SK-N-SH treated with all-trans-retinoic acid at 6 μM for 48 hours (cell line): ENCODE data around the gene NHS.

Experiments used
- CSDC2 ChIP-seq: fragments of 250-450 bp; sonication (Bioruptor Pico); IDR thresholded peaks from 2 replicates; pipeline ENCODE4 v1.5.0; 2020; ENCODE audit warnings: mild to moderate bottlenecking, moderate library complexity
- GLIS3 ChIP-seq: fragments of 250-450 bp; sonication (Bioruptor Pico); IDR thresholded peaks from 2 replicates; pipeline ENCODE4 v1.5.0; 2020; ENCODE audit warnings: mild to moderate bottlenecking, moderate library complexity
- RARB ChIP-seq: fragments of 250-450 bp; sonication (Bioruptor Pico); IDR thresholded peaks from 2 replicates; pipeline ENCODE4 v1.8.0; 2021; ENCODE audit warnings: mild to moderate bottlenecking, moderate library complexity
- ZFP30 ChIP-seq: fragments of 450-650 bp; formaldehyde crosslinking; IDR thresholded peaks from 2 replicates; pipeline ENCODE4 v1.5.0; 2022; ENCODE audit warnings: mild to moderate bottlenecking, moderate library complexity
- TF ChIP-seq, protein P1 (sequence below): fragments of 250-450 bp; sonication (Bioruptor Pico); IDR thresholded peaks from 2 replicates; pipeline ENCODE4 v1.5.0; 2020; ENCODE audit warnings: mild to moderate bottlenecking, moderate library complexity
- TF ChIP-seq, protein P2 (sequence below): fragments of 250-450 bp; sonication (Bioruptor Pico); IDR thresholded peaks from 2 replicates; pipeline ENCODE4 v1.8.0; 2020; ENCODE audit warnings: mild to moderate bottlenecking, moderate library complexity, borderline replicate concordance

DNA sequence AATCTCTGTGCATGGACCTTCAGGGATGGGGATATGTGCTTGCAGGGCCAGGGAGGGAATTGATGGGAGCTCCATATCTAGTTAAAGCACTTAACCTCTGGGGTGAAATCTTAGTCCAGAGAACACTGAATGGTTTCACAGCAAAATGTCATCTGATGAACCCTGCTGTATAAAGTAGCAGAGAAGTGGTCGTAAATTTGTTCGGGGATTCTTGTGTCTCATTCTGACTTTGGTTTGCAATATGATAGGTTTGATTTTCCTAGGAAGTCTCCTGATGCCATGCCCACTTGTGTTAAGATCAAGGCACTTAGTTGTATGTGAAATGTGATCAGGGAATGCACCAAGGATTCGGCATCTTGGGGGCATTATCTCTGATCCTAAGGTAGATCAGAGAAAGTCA, 96.9 kb downstream of the NHS start:
- TF ChIP-seq GLIS3 (CRISPR knock-in tag) (no peak), CSDC2 (CRISPR knock-in tag) (no peak), RARB (CRISPR knock-in tag) (no peak), ZFP30 (CRISPR knock-in tag) (no peak)
- TF ChIP-seq, protein P1, sequence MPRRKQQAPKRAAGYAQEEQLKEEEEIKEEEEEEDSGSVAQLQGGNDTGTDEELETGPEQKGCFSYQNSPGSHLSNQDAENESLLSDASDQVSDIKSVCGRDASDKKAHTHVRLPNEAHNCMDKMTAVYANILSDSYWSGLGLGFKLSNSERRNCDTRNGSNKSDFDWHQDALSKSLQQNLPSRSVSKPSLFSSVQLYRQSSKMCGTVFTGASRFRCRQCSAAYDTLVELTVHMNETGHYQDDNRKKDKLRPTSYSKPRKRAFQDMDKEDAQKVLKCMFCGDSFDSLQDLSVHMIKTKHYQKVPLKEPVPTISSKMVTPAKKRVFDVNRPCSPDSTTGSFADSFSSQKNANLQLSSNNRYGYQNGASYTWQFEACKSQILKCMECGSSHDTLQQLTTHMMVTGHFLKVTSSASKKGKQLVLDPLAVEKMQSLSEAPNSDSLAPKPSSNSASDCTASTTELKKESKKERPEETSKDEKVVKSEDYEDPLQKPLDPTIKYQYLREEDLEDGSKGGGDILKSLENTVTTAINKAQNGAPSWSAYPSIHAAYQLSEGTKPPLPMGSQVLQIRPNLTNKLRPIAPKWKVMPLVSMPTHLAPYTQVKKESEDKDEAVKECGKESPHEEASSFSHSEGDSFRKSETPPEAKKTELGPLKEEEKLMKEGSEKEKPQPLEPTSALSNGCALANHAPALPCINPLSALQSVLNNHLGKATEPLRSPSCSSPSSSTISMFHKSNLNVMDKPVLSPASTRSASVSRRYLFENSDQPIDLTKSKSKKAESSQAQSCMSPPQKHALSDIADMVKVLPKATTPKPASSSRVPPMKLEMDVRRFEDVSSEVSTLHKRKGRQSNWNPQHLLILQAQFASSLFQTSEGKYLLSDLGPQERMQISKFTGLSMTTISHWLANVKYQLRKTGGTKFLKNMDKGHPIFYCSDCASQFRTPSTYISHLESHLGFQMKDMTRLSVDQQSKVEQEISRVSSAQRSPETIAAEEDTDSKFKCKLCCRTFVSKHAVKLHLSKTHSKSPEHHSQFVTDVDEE, result no peak
- TF ChIP-seq, protein P2, sequence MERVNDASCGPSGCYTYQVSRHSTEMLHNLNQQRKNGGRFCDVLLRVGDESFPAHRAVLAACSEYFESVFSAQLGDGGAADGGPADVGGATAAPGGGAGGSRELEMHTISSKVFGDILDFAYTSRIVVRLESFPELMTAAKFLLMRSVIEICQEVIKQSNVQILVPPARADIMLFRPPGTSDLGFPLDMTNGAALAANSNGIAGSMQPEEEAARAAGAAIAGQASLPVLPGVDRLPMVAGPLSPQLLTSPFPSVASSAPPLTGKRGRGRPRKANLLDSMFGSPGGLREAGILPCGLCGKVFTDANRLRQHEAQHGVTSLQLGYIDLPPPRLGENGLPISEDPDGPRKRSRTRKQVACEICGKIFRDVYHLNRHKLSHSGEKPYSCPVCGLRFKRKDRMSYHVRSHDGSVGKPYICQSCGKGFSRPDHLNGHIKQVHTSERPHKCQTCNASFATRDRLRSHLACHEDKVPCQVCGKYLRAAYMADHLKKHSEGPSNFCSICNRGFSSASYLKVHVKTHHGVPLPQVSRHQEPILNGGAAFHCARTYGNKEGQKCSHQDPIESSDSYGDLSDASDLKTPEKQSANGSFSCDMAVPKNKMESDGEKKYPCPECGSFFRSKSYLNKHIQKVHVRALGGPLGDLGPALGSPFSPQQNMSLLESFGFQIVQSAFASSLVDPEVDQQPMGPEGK (CRISPR knock-in tag), result no peak
